Measurements from ENCODE around the gene POLR2I. TPM values are rescaled to one million over a fixed set of nuclear protein-coding genes. Genes with fewer than 3 reads are reported as not detected.
A peak's percentile ranks its signal among the peaks of the same experiment; 100 is the strongest.

Gene POLR2I
- total and polyA plus RNA-seq, 2 of the 13 experiments (the other 11 are each of a cell fraction or from before 2014, with no cell fraction given), result 40.5 to 104 TPM

- peak; percentile 62; the same call in 1 of the 2 replicates for TF ChIP-seq GATAD2A (CRISPR knock-in tag; IDR thresholded peaks at IDR 0.05)
- TF ChIP-seq ZNF281 (CRISPR knock-in tag; IDR thresholded peaks at IDR 0.05; ENCODE audit: borderline replicate concordance), result no peak
- no peak for TF ChIP-seq FIP1L1 (IDR thresholded peaks at IDR 0.05; ENCODE audit: borderline replicate concordance, insufficient read depth, low read depth, low read length)
- TF ChIP-seq ZNF292 (CRISPR knock-in tag; IDR thresholded peaks at IDR 0.05; ENCODE audit: borderline replicate concordance, low read depth), result no peak; the same call in 1 of the 2 replicates
- no peak for TF ChIP-seq ZNF777 (CRISPR knock-in tag; IDR thresholded peaks at IDR 0.05)
- TF ChIP-seq ZNF331 (CRISPR knock-in tag; IDR thresholded peaks at IDR 0.05), result peak; percentile 60; the same call in 1 of the 2 replicates
- TF ChIP-seq CBFB (CRISPR knock-in tag; IDR thresholded peaks at IDR 0.05), result peak; percentile 85
- peak; percentile 64 for TF ChIP-seq NAIF1 (CRISPR knock-in tag; IDR thresholded peaks at IDR 0.05; ENCODE audit: borderline replicate concordance)
- TF ChIP-seq, protein P1, sequence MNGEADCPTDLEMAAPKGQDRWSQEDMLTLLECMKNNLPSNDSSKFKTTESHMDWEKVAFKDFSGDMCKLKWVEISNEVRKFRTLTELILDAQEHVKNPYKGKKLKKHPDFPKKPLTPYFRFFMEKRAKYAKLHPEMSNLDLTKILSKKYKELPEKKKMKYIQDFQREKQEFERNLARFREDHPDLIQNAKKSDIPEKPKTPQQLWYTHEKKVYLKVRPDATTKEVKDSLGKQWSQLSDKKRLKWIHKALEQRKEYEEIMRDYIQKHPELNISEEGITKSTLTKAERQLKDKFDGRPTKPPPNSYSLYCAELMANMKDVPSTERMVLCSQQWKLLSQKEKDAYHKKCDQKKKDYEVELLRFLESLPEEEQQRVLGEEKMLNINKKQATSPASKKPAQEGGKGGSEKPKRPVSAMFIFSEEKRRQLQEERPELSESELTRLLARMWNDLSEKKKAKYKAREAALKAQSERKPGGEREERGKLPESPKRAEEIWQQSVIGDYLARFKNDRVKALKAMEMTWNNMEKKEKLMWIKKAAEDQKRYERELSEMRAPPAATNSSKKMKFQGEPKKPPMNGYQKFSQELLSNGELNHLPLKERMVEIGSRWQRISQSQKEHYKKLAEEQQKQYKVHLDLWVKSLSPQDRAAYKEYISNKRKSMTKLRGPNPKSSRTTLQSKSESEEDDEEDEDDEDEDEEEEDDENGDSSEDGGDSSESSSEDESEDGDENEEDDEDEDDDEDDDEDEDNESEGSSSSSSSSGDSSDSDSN (CRISPR knock-in tag; IDR thresholded peaks at IDR 0.05), result peak; percentile 86
- peak; percentile 49; the same call in 1 of the 2 replicates for TF ChIP-seq MIER2 (CRISPR knock-in tag; IDR thresholded peaks at IDR 0.05)
- TF ChIP-seq ZNF556 (CRISPR knock-in tag; IDR thresholded peaks at IDR 0.05; ENCODE audit: borderline replicate concordance), result peak; percentile 72; the same call in 1 of the 2 replicates
- peak; percentile 60; the same call in 1 of the 2 replicates for TF ChIP-seq ZNF205 (CRISPR knock-in tag; IDR thresholded peaks at IDR 0.05)
- TF ChIP-seq MXD1 (CRISPR knock-in tag; IDR thresholded peaks at IDR 0.05), result no peak
- TF ChIP-seq JUNB (CRISPR knock-in tag; IDR thresholded peaks at IDR 0.05; ENCODE audit: borderline replicate concordance), result no peak
- TF ChIP-seq AHDC1 (CRISPR knock-in tag; IDR thresholded peaks at IDR 0.05; ENCODE audit: borderline replicate concordance), result 0 out of 2 replicates have a peak, but pooled peaks have one; percentile 5
- TF ChIP-seq MED1 (CRISPR knock-in tag; IDR thresholded peaks at IDR 0.05), result peak; percentile 82
- peak; percentile 65 for TF ChIP-seq POLR2AphosphoS5 (IDR thresholded peaks at IDR 0.05; ENCODE audit: low read depth, low read length)
- TF ChIP-seq ZNF180 (CRISPR knock-in tag; IDR thresholded peaks at IDR 0.05; ENCODE audit: borderline replicate concordance, low read depth), result no peak
These were observed 25.0 kb upstream of the POLR2I start, which contains the start of gene CAPNS1 (continued) for GRCh38 chr19:36139473-36140303.
